SK-N-MC (cell line): ENCODE results near the gene SCNN1A.

Experiments
- EZH2 ChIP-seq: fragments of 200-600 bp; sonication (generic); IDR thresholded peaks from one replicate; pipeline ENCODE4 v1.6.1; 2017; ENCODE audit warnings: antibody characterized with exemption
- FOXP2 ChIP-seq: optimal IDR thresholded peaks from 2 replicates; pipeline ENCODE3; 2011; ENCODE audit warnings: mild to moderate bottlenecking, moderate library complexity; ENCODE audit not compliant: insufficient read depth; ENCODE audit errors: extremely low read length, control extremely low read depth
- POLR2AphosphoS5 ChIP-seq: IDR thresholded peaks from 2 replicates; pipeline ENCODE4 v1.6.1; 2012; ENCODE audit warnings: mild to moderate bottlenecking, low read depth, low read length, borderline replicate concordance

DNA sequence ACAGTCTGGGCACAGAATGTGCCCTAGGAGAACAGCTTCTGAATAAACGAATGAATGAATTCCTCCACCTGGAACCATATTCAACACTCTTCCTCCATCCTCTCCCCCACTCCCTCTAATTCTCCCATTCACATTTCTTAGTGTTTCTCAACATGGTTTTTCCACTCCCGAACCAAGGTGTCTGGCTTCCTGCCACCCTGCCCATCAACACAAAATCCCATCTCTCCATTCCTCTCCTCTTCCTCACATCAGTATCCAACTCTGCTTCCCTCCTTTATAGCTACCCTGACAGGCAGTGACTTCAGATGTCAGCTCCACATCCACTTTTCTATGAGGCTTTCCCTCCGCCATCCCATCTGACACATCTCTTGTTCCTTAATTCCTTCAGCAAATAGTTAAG, 36.4 kb downstream of the SCNN1A start:
- TF ChIP-seq FOXP2 (no peak), POLR2AphosphoS5 (no peak), EZH2 (no peak)
